ENCODE results near the gene MYOZ2. TPM values are rescaled to one million over a fixed set of nuclear protein-coding genes. Genes with fewer than 3 reads are reported as not detected.
A peak's percentile ranks its signal among the peaks of the same experiment; 100 is the strongest.

The MYOZ2 gene
- total and polyA plus RNA-seq, 7 experiments from 2014 or later, result not detected

DNA sequence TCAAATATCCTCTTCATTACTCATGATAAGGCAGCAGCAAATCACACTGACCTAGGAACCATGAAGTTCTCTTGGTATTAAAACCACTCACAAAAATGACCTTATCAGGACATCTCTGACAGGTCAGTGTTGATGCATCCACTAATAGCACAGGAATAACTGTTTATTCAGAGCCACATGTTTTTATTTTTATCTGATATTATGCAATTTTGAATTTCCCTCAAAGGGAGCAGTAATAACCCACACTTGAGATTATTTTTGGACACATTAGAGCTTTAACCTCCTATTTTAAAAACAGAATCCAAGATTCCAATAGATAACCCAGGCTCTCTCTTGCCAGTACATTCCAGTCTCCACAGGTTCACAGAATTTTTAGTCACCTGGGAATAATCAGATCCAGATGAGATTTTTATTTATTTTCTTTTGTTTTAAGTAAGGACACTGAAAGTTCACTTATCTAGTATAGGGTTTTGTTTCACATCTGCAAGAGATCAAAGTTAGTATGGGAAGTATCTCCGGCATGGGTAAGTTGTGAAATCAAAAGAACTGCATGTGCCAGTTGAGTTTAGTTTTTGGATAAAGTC lies 36.3 kb upstream of the MYOZ2 start:
- peaks cover 0 to 6% (median 0%) of the 10 kb centered on the region in 5 donors for H3K36me3 Mint-ChIP-seq
- H3K9me3 Mint-ChIP-seq, result peaks cover 0 to 5% (median 0%) of the 10 kb centered on the region in 11 donors
- no peak for ATAC-seq
- intact Hi-C loops (cut with micrococcal nuclease), result no loop called here
- Histone ChIP-seq H3K4me3 (ENCODE audit: low read length) (no peak overlapping the region), H3K27me3 (ENCODE audit: control insufficient read depth in 2 of 2, insufficient read depth in 2 of 2, low read length in 2 of 2) (no peaks in the 10 kb centered on the region), H3K4me1 (ENCODE audit: control insufficient read depth in 2 of 2, insufficient read depth in 2 of 2, low read length in 2 of 2) (no peaks in the 10 kb centered on the region), H3K9me3 (ENCODE audit: control insufficient read depth in 2 of 3, low read length in 3 of 3) (no peaks in the 10 kb centered on the region), H3K36me3 (ENCODE audit: control insufficient read depth in 2 of 3, insufficient read depth in 3 of 3, low read length in 3 of 3) (no peaks in the 10 kb centered on the region), H3K27ac (ENCODE audit: low read depth, low read length) (no peak overlapping the region)
- H3K4me3 Mint-ChIP-seq, result no peak overlapping the region
- H3K4me1 Mint-ChIP-seq, result peaks cover 0 to 5% (median 0%) of the 10 kb centered on the region in 7 donors
- no peak overlapping the region for H3K27ac Mint-ChIP-seq
- H3K27me3 Mint-ChIP-seq, result peaks cover 4 to 17% (median 7%) of the 10 kb centered on the region in 5 donors
- ChIA-PET POLR2A (no interaction called here), CTCF (no interaction called here)
- no peak for DNase-seq

DNA sequence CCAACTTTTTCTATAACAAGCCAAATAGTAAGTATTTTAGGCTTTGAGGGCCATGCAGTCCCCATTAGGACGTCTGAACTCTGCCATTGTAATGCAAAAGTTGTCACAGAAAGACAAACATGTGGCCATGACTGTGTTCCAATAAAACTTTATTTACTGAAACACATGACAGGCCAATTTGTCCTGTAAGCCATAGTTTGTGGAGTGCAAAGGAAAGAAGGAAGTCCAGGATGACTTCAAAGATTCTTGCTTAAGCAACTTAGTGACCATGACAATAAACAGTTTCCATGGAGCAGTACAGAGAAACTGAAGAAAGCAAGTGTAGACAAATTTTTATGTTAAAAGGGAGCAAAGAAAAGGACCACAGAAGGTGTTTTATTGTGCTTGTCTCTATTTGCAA lies 35.0 kb upstream of the MYOZ2 start:
- peaks cover 0 to 1% (median 0%) of the 10 kb centered on the region in 5 donors for H3K36me3 Mint-ChIP-seq
- H3K4me3 Mint-ChIP-seq, result no peak overlapping the region
- H3K27ac ChIP-seq (ENCODE audit: low read depth, low read length), result no peak overlapping the region
- no peaks in the 10 kb centered on the region for H3K27me3 ChIP-seq (ENCODE audit: control insufficient read depth in 2 of 2, insufficient read depth in 2 of 2, low read length in 2 of 2)
- H3K9me3 Mint-ChIP-seq, result peaks cover 0 to 2% (median 0%) of the 10 kb centered on the region in 11 donors
- H3K4me3 ChIP-seq (ENCODE audit: low read length), result no peak overlapping the region
- POLR2A ChIA-PET, result no interaction called here
- H3K27ac Mint-ChIP-seq, result no peak overlapping the region
- CTCF ChIA-PET, result no interaction called here
- intact Hi-C loops (cut with micrococcal nuclease), result no loop called here
- ATAC-seq (peak; percentile 51), DNase-seq (no peak)
- peaks cover 0 to 10% (median 3%) of the 10 kb centered on the region in 7 donors for H3K4me1 Mint-ChIP-seq
- H3K36me3 ChIP-seq (ENCODE audit: control insufficient read depth in 2 of 3, insufficient read depth in 3 of 3, low read length in 3 of 3), result no peaks in the 10 kb centered on the region
- H3K9me3 ChIP-seq (ENCODE audit: control insufficient read depth in 2 of 3, low read length in 3 of 3), result no peaks in the 10 kb centered on the region
- peaks cover 0 to under 1% of the 10 kb centered on the region in 2 donors for H3K4me1 ChIP-seq (ENCODE audit: control insufficient read depth in 2 of 2, insufficient read depth in 2 of 2, low read length in 2 of 2)
- peaks cover 0 to 16% (median 2%) of the 10 kb centered on the region in 5 donors for H3K27me3 Mint-ChIP-seq

DNA sequence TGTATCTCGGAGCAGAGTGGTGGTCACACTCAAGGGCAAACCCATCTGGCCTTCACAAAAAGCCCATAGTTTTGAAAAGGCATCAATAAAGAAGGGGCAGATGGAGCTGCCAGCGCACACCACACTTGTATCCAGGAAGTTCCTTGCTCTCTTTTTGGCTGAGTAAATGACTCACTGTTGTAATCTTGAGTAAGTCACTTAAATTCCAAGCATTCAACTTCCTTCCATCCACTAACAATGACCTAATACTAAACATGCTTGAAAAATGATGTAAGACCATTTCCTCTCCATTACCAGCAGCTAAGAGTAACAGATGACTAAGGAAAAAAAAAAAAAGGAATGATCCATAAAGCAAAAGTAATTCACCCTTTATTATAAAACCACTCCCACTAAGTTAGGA lies 32.4 kb upstream of the MYOZ2 start:
- H3K4me3 Mint-ChIP-seq, result no peak overlapping the region
- Histone ChIP-seq H3K27ac (ENCODE audit: low read depth, low read length) (no peak overlapping the region), H3K4me3 (ENCODE audit: low read length) (no peak overlapping the region), H3K9me3 (ENCODE audit: control insufficient read depth in 2 of 3, low read length in 3 of 3) (no peaks in the 10 kb centered on the region), H3K27me3 (ENCODE audit: control insufficient read depth in 2 of 2, insufficient read depth in 2 of 2, low read length in 2 of 2) (no peaks in the 10 kb centered on the region), H3K36me3 (ENCODE audit: control insufficient read depth in 2 of 3, insufficient read depth in 3 of 3, low read length in 3 of 3) (no peaks in the 10 kb centered on the region), H3K4me1 (ENCODE audit: control insufficient read depth in 2 of 2, insufficient read depth in 2 of 2, low read length in 2 of 2) (peaks cover 0 to 4% of the 10 kb centered on the region in 2 donors)
- H3K9me3 Mint-ChIP-seq, result no peaks in the 10 kb centered on the region
- CTCF ChIA-PET, result interaction anchor here (0.6 to 1.1 kb wide), 3 partner anchors 13 to 61 kb away, joined by 3 read pairs; no protein-coding TSS in a partner anchor
- H3K27ac Mint-ChIP-seq, result no peak overlapping the region
- intact Hi-C loops (cut with micrococcal nuclease), result no loop called here
- POLR2A ChIA-PET, result interaction anchor here (0.7 to 0.8 kb wide), 2 partner anchors 16 to 55 kb away, joined by 3 to 14 read pairs; no protein-coding TSS in a partner anchor
- H3K36me3 Mint-ChIP-seq, result peaks cover 0 to 4% (median 0%) of the 10 kb centered on the region in 5 donors
- H3K27me3 Mint-ChIP-seq, result peaks cover 0 to 4% (median 4%) of the 10 kb centered on the region in 5 donors
- DNase-seq, result no peak
- peak; percentile 78 for ATAC-seq
- H3K4me1 Mint-ChIP-seq, result peaks cover 0 to 20% (median 6%) of the 10 kb centered on the region in 7 donors

- no peak overlapping the region for H3K4me3 Mint-ChIP-seq
- no peaks in the 10 kb centered on the region for H3K9me3 Mint-ChIP-seq
- no peak overlapping the region for H3K27ac Mint-ChIP-seq
- Histone ChIP-seq H3K36me3 (ENCODE audit: control insufficient read depth in 2 of 3, insufficient read depth in 3 of 3, low read length in 3 of 3) (no peaks in the 10 kb centered on the region), H3K27ac (ENCODE audit: low read depth, low read length) (no peak overlapping the region), H3K4me1 (ENCODE audit: control insufficient read depth in 2 of 2, insufficient read depth in 2 of 2, low read length in 2 of 2) (peaks cover 0 to 4% of the 10 kb centered on the region in 2 donors), H3K27me3 (ENCODE audit: control insufficient read depth in 2 of 2, insufficient read depth in 2 of 2, low read length in 2 of 2) (no peaks in the 10 kb centered on the region), H3K9me3 (ENCODE audit: control insufficient read depth in 2 of 3, low read length in 3 of 3) (no peaks in the 10 kb centered on the region), H3K4me3 (ENCODE audit: low read length) (no peak overlapping the region)
- DNase-seq, result no peak
- ChIA-PET CTCF (no interaction called here), POLR2A (no interaction called here)
- H3K4me1 Mint-ChIP-seq, result peaks cover 0 to 20% (median 6%) of the 10 kb centered on the region in 7 donors
- peaks cover 0 to 4% (median 0%) of the 10 kb centered on the region in 5 donors for H3K36me3 Mint-ChIP-seq
- H3K27me3 Mint-ChIP-seq, result peaks cover 0 to 4% (median 0%) of the 10 kb centered on the region in 5 donors
- peak; percentile 18 for ATAC-seq
- intact Hi-C loops (cut with micrococcal nuclease), result no loop called here
Observed at GRCh38 chr4:119104644-119105273, 30.9 kb upstream of the MYOZ2 start.

DNA sequence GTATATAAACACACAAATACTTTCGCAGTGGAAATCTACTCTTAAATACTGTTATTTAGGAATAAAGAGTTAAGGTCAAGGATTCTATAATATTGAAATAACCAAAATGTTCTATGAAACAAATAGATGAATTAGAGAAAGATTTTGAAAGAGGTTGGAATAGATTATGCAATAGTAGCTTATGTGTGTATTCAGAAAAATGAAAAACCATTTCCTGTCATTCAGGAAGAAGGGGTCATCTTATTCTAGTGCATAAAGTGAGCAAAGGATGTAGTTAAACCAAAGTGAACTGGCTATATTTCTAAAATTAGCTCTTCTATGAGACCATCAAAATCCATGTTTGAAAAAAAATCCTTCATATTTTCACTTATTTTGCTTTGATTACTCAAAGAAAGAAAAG lies 30.0 kb upstream of the MYOZ2 start:
- CTCF ChIA-PET, result no interaction called here
- POLR2A ChIA-PET, result no interaction called here
- Histone ChIP-seq H3K27ac (ENCODE audit: low read depth, low read length) (no peak overlapping the region), H3K9me3 (ENCODE audit: control insufficient read depth in 2 of 3, low read length in 3 of 3) (no peaks in the 10 kb centered on the region), H3K4me1 (ENCODE audit: control insufficient read depth in 2 of 2, insufficient read depth in 2 of 2, low read length in 2 of 2) (peaks cover 0 to 4% of the 10 kb centered on the region in 2 donors), H3K27me3 (ENCODE audit: control insufficient read depth in 2 of 2, insufficient read depth in 2 of 2, low read length in 2 of 2) (no peaks in the 10 kb centered on the region), H3K36me3 (ENCODE audit: control insufficient read depth in 2 of 3, insufficient read depth in 3 of 3, low read length in 3 of 3) (no peaks in the 10 kb centered on the region), H3K4me3 (ENCODE audit: low read length) (no peak overlapping the region)
- H3K4me1 Mint-ChIP-seq, result peaks cover 0 to 20% (median 6%) of the 10 kb centered on the region in 7 donors
- peaks cover 0 to 4% (median 0%) of the 10 kb centered on the region in 5 donors for H3K36me3 Mint-ChIP-seq
- no peak for DNase-seq
- no peak overlapping the region for H3K4me3 Mint-ChIP-seq
- peaks cover 0 to 4% (median 0%) of the 10 kb centered on the region in 5 donors for H3K27me3 Mint-ChIP-seq
- intact Hi-C loops (cut with micrococcal nuclease), result no loop called here
- no peaks in the 10 kb centered on the region for H3K9me3 Mint-ChIP-seq
- H3K27ac Mint-ChIP-seq, result no peak overlapping the region
- ATAC-seq, result no peak

DNA sequence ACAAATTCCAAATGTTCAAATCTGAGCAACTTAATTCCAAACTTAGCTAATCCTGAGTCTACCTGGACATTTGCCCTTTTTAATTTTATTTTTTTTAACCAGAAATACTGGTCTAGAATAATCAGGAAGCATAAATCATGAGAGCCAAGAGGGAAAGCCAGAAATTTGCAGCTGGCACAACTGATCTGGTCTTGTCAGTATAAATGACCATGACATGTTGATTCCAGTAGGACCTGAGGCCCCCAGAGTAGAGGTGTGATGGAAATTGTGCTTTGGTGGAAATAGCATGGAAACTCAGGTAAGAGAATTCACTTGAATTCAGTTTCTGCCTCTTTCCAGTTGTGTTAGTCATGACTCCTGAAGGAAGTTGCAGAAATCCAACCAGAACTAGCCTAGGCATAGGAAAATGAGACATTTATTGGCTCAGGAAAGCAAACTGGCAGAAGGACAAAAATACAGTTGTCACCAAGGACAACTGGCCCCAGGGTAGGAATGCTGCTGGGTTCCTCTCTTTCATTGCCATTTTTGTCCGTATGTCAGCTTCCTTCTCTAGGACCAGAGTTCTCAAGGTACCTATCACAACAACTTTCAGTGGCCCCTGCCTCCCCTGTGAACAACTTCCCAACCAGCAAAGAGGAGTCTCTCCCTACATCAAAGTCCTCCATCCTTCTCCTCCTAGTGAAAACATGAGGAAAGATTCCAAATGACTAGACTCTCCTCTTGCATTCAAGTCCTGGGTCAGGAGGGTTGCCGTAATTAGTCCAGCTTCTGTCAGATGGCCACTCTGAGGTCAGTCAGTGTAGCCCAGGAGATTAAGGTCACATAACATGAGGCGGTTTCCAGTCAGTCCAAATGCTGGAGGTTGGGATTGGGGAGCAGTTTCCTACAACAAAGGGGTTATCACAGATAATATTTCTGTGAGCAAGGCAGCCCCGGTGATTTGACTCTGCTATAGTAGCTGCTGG lies 29.3 kb upstream of the MYOZ2 start:
- Histone ChIP-seq H3K4me1 (ENCODE audit: control insufficient read depth in 2 of 2, insufficient read depth in 2 of 2, low read length in 2 of 2) (peaks cover 0 to 4% of the 10 kb centered on the region in 2 donors), H3K9me3 (ENCODE audit: control insufficient read depth in 2 of 3, low read length in 3 of 3) (no peaks in the 10 kb centered on the region), H3K27ac (ENCODE audit: low read depth, low read length) (no peak overlapping the region), H3K27me3 (ENCODE audit: control insufficient read depth in 2 of 2, insufficient read depth in 2 of 2, low read length in 2 of 2) (no peaks in the 10 kb centered on the region), H3K36me3 (ENCODE audit: control insufficient read depth in 2 of 3, insufficient read depth in 3 of 3, low read length in 3 of 3) (no peaks in the 10 kb centered on the region), H3K4me3 (ENCODE audit: low read length) (no peak overlapping the region)
- ChIA-PET POLR2A (no interaction called here), CTCF (no interaction called here)
- Mint-ChIP-seq H3K4me3 (peak overlapping the region in 1 of 10 donors; percentile 63), H3K36me3 (peaks cover 0 to 4% (median 0%) of the 10 kb centered on the region in 5 donors), H3K9me3 (no peaks in the 10 kb centered on the region), H3K27ac (no peak overlapping the region), H3K27me3 (peaks cover 0 to 4% (median 0%) of the 10 kb centered on the region in 5 donors), H3K4me1 (peaks cover 0 to 20% (median 6%) of the 10 kb centered on the region in 7 donors)
- ATAC-seq, result no peak
- DNase-seq, result no peak
- intact Hi-C loops (cut with micrococcal nuclease), result no loop called here
